Middle frontal gyrus (tissue), 1 donor: ENCODE data around the gene ZNF576.
A peak's percentile ranks its signal among the peaks of the same experiment; 100 is the strongest.
"Not testable (repeated sequence)": the region's sequence is repeated elsewhere in the genome, so short reads cannot be mapped to it uniquely, and the experiment has no call there.

Experiments
- DNase-seq: peaks from one replicate; pipeline ENCODE4 v3.0.0-alpha.2; 2015; ENCODE audit warnings: low spot score; ENCODE audit errors: extremely low spot score

The ZNF576 gene, protein sequence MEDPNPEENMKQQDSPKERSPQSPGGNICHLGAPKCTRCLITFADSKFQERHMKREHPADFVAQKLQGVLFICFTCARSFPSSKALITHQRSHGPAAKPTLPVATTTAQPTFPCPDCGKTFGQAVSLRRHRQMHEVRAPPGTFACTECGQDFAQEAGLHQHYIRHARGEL

DNA sequence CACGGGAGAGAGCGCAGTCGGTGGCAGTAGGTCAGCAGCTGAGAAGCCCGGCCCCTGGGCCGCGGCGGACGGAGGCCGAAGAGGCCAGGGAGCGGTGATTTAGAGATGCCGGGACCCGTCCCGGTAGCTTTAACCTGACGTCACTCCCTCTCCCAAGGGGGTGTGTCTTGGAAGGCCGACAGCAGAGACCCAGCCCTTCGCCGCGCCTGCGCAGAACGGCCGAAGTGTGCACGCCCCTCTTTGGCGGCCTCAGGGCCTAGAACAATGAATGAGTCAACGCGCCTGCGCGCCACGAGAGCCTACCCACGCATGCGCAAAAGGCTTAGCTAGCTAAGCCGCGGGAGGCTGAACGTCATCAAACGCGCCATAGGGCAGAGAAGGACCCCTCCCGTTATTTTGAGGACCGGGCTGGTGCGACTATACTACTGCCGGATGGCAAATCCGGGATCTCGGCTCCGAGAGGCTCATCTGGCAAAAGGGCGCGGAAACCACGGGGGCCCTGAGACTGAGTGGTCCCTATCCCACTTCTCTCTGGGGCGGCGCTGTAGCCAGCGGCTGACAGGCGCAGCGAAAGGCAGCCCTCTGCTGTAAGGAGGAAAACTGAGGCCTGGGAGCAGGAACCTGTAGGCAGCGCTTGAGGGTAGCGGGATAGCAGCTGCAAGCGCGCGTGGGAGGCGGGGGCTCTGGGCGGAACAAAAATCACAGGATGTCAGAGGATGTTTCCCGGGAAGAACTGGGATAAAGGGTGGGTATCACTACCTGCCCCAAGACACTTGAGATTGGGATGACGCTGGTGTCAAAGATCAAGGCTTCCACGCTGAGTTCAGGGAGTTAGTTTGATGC, at the start of gene ZNF576, which contains the start of gene IRGQ:
Gene ZNF576 (plus strand): TSS at position 597 of the 843 bp plus-strand sequence. CDS start 514 bp downstream, outside the sequence.
Gene IRGQ (minus strand): TSS at position 136 of the 843 bp plus-strand sequence. CDS start 796 bp downstream, outside the sequence.
- peak; percentile 100 for DNase-seq

DNA sequence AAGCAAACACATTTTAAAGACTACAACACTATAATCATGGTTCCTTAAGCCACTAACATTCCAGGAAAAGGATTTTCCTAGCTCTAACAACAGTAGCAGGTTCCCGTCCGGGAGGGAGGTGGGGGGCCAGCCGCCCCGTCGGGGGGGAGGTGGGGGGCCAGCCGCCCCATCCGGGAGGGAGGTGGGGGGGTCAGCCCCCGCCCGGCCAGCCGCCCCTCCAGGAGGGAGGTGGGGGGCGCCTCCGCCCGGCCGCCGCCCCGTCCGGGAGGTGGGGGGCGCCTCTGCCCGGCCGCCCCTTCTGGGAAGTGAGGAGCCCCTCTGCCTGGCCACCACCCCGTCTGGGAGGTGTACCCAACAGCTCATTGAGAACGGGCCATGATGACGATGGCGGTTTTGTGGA, 48.5 kb upstream of the ZNF576 start:
- DNase-seq: not testable (repeated sequence)

DNA sequence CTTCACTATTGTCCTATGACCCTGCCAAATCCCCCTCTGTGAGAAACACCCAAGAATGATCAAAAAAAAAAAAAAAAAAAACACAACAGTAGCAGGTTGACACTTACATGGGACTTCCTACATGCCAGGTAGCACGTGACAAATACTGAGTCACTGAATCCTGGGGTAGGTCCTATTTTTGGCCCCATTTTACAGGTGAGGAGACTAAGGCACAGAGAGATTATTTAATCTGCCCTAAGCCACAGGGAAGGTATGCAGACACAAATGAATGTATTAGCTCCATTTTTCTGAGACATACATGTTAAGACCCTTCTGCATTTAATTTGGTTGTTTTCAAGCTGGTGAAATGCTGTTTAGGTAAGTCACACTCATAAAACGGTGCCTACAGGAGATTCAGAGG, 47.7 kb upstream of the ZNF576 start:
- DNase-seq: no peak

DNA sequence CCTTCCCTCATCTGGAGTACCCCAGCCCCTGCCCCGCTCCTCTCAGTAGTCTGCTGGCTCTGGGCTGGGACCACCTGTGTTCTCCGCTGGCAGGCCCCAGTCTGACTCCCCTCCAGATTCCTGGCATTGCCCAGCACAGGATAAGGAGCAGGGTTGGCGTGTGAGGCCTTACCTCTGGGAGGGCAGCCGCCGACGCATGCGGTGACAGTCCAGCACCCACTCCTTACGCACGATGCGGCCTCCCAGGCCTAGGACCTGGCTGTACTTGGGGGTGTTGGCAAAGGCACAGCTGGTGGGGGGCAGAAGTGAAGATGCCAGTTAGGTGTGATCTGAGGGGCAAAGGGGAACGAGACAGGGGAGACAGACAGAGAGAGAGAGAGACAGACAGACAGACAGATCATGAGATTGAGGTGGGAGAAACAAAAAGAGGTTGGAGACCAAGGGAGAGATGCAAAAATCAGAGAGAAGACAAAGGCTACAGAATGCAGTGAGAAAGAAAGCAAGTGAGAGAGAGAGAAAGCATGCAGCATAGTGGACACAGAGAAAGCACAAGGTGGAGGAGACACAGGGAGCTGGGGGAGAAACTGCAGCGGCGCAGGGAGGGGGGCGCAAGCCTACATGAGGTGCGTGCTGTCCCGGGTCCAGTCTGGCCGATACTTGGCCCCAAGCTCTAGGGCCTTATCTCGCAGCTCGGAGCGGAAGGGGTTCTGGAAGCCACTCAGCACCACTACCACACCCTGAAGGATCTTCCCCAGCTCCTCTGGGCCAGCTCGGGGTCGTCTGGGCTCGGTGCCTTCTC, 44.8 kb upstream of the ZNF576 start:
- no peak for DNase-seq

DNA sequence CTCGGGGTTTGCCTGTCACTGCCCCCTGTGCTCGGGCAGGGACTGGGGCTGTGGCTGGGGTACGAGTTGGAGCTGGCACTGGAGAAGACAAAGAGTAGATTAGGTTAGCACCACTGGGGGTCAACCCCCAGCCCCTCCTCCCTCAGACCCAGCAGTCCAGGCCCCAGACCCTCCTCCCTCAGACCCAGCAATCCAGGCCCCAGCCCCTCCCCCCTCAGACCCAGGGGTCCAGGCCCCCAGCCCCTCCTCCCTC, 44.3 kb upstream of the ZNF576 start:
- DNase-seq: no peak

DNA sequence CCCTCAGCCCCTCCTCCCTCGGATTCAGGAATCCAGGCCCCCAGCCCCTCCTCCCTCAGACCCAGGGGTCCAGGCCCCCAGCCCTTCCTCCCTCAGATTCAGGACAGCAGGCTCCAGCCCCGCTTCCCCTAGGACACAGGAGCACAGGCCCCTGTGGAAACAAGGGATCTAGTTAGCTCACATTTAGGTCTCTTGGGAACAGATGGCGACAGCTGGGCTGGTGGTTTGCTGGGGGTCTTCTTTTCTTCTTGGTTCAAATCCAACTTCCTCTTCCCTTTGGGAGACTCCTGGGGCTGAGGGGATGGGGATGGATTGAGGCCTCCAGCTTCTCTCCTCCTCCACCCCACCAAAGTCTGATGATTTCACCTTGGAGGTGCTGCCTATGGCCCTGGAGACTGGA, 43.8 kb upstream of the ZNF576 start:
- no peak for DNase-seq

DNA sequence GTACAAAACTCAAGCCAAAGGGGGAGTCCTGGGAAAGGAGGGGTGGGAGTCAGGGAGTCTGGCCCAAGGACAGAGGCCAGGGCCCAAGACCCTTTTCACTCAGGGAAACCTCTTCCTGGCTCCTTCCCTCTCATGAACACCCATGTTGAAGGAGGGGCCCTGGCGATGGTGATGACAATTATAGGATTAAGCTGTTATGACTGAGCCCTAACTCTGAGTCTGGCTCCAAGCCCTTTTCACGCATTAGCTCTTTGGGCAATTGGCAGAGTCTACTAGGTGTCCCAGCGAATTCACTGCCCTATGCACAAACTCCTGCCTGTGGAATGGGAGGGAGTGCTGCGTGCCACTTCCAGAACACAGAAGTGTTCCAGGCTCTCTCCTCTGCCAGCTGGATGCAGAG, 42.7 kb upstream of the ZNF576 start:
- DNase-seq: no peak

DNA sequence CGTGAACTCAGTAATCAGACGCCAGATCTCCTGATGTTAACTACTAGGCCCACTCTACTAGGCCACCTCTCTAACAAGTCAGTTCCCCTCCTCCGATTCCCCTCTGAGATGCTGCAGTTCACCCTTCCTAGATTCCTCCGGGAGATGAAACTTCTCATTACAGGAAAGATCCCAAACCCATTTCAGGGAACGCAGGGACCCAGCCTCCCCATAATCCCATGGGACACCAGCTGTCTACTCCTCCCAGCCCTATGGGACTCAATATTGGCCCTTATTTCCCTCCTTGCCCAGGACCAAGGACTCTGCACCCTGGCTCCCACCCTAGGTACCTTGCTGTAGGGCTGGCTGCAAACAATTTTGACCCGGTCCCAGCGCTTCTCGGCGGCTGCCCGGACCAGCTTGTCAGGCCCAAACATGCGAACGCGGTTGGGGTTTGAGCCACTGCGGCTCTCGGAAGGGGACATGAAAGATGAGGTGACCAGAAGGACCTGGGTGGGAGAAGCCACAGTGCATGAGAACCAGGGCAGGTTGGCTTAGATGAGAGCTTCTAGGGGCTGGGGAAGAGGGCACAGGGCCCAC, 42.0 kb upstream of the ZNF576 start:
- no peak for DNase-seq

DNA sequence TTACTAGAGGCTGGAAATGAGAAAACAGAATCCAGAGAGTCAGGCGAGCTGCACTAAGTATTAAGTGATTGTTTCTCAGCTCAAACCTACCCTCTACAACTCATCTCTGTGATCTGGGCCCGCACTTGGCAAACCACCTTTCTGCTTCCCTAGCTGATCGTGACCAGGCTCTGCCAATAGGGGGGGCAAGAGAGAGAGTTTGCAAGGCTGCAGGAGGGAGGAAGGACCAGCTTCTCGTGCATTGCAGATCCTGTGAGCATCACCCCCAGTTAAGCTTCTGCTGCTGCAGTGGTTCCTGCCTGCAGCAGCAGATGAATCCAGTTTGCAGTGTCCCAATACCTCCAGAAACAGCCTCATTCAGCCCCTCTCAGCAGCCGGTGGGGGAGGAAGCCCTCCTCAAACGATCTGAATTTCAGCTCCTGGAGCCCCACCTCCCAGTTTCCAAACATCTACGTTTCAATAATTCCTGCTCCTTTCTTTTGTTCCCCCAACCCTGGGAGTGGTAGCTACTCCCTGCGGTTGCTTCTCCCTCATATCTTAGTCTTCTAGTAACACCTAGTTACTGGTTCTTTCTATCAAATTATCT, 41.1 kb upstream of the ZNF576 start:
- DNase-seq: peak; percentile 78

DNA sequence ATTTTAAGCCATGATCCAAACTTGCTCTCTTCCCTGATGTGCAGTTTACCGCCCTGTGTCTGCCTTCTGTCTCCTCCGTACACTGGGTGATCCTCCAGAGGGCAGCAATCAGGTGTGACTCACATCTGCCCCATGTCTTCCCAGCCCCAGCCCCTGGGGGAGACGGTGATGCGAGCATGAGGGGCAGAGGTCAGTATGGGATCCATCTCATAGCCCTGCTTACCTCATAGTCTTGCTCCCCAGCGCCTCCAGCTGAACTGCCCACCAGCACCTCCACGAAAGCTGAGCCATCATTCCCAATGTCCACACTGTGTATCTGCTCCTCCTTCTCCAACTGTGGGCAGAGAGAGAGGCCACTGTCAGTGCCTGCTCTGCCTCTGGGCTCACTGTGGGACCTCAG, 35.7 kb upstream of the ZNF576 start:
- DNase-seq: no peak

DNA sequence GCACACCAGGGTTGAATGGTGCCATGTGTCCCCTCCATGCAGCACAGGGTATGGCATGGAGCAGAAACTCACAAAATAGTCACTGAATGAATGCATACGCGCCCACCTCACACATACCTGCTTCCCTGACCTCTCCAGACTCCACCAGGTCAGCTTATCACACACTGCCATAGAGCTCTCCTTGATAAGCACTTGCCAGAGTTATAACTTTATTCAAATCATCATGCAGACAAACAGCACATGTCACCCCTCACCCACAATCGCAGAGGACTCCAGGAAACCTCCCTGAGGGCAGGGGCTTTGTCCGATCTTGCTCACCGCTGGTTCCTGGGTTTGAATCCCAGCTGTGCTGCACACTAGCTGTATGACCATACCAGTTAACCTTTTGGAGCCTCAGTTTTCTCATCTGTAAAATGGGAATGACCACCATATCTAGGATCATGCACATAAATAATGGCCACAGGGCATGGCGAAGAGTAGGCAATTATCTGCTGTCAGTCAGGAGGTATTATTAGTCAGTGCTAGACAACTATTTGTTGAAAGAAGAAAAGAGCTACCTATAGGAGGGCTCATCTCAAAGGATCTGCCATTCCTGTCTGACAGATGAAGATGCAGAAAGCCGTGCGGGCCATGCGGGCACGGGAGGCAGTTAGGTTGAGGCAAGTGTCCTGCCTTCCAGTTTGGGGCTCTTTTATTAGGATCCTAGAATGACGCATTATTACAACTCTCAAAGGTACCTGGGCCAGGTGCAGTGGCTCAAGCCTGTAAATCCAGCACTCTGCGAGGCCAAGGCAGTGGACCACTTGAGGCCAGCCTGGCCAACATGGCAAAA, 35.0 kb upstream of the ZNF576 start:
- no peak for DNase-seq

DNA sequence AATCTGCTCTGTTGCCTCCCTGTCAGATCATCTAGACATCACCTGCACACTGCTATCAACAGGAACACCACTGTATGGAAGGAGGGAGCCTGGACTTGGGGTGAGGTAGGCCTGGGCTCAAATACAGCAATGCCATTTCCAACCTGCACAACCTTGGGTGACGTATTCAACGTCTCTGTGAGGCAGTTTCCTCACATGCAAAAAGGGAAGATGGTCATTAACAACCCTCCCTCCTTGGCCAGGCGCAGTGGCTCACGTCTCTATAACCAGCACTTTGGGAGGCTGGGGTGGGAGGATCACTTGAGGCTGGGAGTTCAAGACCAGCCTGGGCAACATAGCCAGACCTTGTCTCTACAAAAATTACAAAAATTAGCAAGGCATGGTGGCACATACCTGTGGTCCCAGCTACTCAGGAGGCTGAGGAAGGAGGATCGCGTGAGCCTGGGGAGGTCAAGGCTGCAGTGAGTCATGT, 34.1 kb upstream of the ZNF576 start:
- DNase-seq: no peak

DNA sequence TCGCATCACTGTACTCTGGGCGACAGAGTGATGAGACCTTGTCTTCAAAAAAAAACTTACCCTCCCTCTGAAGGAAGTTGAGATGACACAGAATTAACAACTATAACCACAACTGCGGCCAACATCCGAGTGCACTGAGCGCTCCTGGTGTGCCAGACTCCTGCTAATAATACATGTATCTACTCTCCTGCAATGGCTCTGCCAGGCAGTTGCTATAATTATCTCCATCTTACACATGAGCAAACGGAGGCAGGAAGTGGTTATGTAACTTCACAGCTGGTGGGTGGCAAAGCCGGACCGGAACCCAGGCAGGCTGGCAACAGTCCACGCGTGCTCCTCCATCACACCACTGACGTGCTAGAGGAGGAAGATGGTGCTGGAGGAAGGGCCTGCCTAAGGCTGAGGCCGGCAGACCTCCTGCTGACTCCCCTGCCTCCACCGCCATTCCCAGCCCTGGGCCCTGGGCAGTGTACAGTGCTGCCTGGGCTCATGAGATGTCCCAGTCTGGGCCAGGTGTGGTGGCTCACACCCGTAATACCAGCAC, 33.6 kb upstream of the ZNF576 start:
- peak; percentile 82 for DNase-seq

DNA sequence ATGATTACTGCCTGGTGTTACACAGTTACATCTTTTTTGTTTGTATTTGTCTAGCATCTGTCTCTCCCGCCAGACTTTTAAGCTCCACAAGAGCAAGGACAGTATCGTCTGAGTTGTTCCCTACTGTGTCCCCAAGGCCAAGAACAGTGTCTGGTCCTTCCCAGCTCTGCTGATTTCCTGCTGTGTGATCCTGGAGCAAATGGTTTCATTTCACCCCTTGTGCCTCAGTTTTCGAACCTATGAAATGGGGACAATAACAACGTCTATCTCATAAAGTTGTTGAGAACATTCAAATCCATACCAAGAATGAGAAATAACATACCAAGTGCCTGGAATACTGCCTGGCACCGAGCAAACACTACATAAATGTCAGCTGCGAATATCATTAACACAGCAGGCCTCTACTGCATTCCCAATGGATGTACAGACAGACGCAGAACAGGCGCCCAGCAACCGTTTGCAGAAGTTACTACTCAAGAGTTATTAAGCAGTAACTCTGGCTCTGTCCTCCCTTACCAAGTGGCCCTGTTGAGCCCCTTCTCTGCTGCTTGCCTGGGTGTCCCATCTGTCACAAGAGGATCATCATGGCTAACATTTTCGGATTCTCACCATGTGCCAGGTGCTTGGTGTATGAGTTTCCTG, 32.5 kb upstream of the ZNF576 start:
- no peak for DNase-seq

DNA sequence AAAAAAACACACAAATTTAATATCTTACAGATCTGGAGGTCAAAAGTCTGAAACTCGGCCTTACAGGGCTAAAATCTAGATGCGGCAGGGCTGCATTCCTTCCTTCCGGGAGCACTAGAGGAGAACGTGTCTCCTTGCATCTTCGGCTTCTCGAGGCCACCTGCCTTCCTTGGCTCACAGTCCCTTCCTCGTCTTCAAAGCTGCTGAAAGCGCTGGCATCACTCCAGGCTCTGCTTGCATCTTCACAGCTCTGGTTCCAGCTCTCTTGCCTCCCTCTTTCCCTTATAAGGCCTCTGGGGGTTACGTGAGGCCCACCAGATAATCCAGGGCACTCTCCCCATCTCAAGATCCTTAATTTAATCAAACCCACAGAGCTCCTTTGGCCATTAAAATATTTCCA, 31.6 kb upstream of the ZNF576 start:
- DNase-seq: no peak

DNA sequence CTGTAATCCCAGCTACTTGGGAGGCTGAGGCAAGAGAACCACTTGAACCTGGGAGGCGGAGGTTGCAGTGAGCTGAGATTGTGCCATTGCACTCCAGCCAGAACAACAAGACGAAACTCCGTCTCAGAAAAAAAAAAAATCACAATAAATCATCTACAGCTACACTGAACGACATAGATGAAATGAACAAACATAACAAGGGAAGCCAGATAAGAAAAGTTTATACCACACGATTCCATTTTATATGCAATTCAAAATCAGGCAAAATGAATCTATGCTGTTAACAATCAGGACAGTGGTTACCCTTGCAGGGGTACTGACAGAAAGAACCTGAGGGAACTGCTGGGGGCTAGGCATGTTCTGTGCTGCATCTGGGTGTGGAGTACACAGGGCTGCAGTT, 26.7 kb upstream of the ZNF576 start:
- no peak for DNase-seq

DNA sequence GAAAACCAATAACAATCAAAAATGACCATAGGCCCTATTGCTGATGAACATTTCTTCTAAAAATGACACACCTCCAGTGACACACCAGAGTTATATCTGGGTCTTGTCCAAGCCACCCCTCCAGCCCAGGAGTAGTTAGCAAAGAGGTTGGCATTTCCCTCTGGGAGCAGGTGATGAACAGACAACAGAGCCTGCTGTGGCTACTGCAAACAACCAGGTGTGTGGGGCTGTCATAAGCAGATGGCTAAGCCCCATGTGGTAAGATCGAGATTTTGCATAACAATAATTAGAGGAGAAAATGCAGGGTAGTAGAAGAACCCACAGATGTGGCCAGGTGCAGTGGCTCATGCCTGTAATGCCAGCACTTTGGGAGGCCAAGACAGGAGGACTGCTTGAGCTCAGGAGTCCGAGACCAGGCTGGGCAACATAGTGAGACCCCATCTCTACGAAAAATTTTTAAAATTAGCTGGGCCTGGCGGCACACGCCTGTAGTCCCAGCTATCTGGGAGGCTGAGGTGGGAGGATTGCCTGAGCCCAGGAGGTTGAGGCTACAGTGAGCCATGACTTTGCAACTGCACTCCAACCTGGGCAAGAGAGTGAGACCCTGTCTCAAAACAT, 26.1 kb upstream of the ZNF576 start:
- DNase-seq: no peak

DNA sequence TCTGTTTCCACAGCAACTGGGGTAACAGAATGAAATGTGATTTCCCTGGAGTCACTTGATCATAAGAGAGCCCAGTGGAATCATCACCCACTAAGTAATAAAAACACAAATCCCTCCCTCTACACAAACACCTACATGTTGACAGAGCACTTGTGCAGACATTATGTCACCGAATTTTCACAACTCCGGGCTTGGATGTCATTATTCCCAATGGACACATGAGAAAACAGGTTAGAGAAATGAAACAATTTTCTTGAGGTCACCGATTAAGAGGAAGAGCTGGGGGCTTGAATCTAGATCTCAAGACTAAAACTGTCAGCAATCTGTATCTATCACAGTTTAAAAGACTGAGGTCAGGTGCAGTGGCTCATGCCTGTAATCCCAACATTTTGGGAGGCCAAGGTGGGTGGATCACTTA, 24.2 kb upstream of the ZNF576 start:
- DNase-seq: no peak

DNA sequence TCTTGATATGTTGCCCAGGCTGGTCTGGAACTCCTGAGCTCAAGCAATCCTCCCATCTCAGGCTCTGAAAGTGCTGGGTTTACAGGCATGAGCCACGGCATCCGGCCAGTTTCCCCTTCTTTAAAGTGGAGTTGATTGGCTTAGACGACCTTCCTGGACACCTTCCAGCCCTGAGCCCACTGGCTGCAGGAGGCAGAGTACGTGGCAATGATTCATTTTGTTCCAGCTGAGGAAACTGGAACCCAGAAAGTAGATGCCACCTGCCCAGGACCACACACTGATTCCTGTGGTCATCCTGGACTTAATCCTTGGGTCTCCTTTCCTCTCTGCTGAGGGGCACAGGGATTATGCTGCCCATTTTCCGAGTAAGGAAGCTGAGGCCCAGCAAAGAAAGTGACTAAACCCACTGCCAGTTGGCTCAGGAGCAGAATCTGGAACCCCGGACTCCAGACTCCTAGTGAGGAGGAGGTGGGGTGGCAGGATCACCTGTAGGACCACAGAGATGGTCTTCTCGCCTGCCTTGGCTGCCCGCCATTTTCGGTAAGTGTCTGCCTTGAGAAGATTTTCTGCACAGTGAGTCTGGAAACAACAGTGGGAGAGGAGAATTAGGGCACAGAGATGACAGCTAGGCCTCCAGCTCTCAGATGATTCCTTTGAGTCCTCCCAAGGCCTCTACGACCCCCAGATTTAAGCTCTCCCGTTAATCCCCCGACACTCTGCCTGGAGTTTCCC, 21.8 kb upstream of the ZNF576 start:
- DNase-seq: no peak
